GM23248 (cell line): Measurements from ENCODE around the gene WAPL.

ENCODE experiments used
- EZH2 ChIP-seq: fragments of 200-600 bp; sonication (generic); IDR thresholded peaks from 2 replicates; pipeline ENCODE4 v1.6.1; 2018; ENCODE audit warnings: antibody characterized with exemption, mild to moderate bottlenecking; ENCODE audit not compliant: insufficient read depth, poor library complexity, severe bottlenecking
- EZH2phosphoT487 ChIP-seq: fragments of 200-600 bp; sonication (generic); IDR thresholded peaks from 2 replicates; pipeline ENCODE4 v1.6.1; 2018; ENCODE audit warnings: antibody characterized with exemption, moderate library complexity, mild to moderate bottlenecking, low read depth; ENCODE audit not compliant: insufficient read depth

DNA sequence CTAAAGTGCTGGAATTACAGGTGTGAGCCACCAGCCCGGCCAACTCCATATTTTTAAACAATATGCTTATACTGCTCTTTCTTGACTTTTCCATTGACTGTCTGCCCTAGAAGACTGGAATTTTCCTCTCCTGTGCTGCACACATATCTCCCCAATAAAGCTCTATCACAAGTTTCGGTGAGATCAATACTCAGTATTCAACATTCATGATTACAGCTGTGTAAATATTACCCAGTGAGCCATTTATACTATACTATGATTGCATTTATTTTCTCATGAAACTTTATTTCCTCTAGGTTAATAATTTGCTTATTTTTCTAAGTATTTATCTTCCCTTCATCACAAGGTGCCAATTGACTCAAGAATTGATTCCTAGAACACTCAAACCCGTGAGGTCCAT is 106.5 kb downstream of the WAPL start:
- no peak for TF ChIP-seq EZH2phosphoT487
- TF ChIP-seq EZH2 = no peak
